PFSK-1 (cell line): ENCODE results near the gene ICA1.

Source experiments
- FOXP2 ChIP-seq: optimal IDR thresholded peaks from 2 replicates; pipeline ENCODE3; 2011; ENCODE audit warnings: borderline replicate concordance, control low read depth, inconsistent platforms; ENCODE audit not compliant: insufficient read depth; ENCODE audit errors: extremely low read length, extremely low read depth
- POLR2AphosphoS5 ChIP-seq: IDR thresholded peaks from 2 replicates; pipeline ENCODE4 v1.6.1; 2012; ENCODE audit warnings: low read depth, mild to moderate bottlenecking, control low read depth, low read length, moderate library complexity
- SIN3A ChIP-seq: IDR thresholded peaks from 2 replicates; pipeline ENCODE4 v1.6.1; 2012; ENCODE audit warnings: mild to moderate bottlenecking, low read length, moderate library complexity, borderline replicate concordance; ENCODE audit not compliant: insufficient read depth
- TAF1 ChIP-seq: IDR thresholded peaks from 2 replicates; pipeline ENCODE4 v1.6.1; 2012; ENCODE audit warnings: low read length, control low read depth, borderline replicate concordance; ENCODE audit not compliant: insufficient read depth
- TF ChIP-seq, protein P1 (sequence below), 2 experiments: IDR thresholded peaks; 2 replicates each; pipeline versions ENCODE4 v1.6.1 to v1.8.0; 2011 to 2012; ENCODE audit warnings: low read depth in 2 of 2, low read length in 2 of 2, control low read depth in 1 of 2, inconsistent platforms in 1 of 2, mild to moderate bottlenecking in 1 of 2, moderate library complexity in 1 of 2; ENCODE audit not compliant: insufficient read depth in 1 of 2

ICA1 gene

GRCh38 chr7:8215648-8216333, 46.2 kb downstream of the ICA1 start:
- TF ChIP-seq, protein P1, sequence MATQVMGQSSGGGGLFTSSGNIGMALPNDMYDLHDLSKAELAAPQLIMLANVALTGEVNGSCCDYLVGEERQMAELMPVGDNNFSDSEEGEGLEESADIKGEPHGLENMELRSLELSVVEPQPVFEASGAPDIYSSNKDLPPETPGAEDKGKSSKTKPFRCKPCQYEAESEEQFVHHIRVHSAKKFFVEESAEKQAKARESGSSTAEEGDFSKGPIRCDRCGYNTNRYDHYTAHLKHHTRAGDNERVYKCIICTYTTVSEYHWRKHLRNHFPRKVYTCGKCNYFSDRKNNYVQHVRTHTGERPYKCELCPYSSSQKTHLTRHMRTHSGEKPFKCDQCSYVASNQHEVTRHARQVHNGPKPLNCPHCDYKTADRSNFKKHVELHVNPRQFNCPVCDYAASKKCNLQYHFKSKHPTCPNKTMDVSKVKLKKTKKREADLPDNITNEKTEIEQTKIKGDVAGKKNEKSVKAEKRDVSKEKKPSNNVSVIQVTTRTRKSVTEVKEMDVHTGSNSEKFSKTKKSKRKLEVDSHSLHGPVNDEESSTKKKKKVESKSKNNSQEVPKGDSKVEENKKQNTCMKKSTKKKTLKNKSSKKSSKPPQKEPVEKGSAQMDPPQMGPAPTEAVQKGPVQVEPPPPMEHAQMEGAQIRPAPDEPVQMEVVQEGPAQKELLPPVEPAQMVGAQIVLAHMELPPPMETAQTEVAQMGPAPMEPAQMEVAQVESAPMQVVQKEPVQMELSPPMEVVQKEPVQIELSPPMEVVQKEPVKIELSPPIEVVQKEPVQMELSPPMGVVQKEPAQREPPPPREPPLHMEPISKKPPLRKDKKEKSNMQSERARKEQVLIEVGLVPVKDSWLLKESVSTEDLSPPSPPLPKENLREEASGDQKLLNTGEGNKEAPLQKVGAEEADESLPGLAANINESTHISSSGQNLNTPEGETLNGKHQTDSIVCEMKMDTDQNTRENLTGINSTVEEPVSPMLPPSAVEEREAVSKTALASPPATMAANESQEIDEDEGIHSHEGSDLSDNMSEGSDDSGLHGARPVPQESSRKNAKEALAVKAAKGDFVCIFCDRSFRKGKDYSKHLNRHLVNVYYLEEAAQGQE (IDR thresholded peaks at IDR 0.05; ENCODE audit: insufficient read depth in 1 of 2, low read depth in 2 of 2, low read length in 2 of 2), result no peak
- no peak for TF ChIP-seq FOXP2
- no peak for TF ChIP-seq TAF1
- no peak for TF ChIP-seq POLR2AphosphoS5
- no peak for TF ChIP-seq SIN3A

GRCh38 chr7:8214244-8214824, 47.6 kb downstream of the ICA1 start:
- TF ChIP-seq, protein P1 (IDR thresholded peaks at IDR 0.05; ENCODE audit: insufficient read depth in 1 of 2, low read depth in 2 of 2, low read length in 2 of 2), result no peak
- no peak for TF ChIP-seq FOXP2
- no peak for TF ChIP-seq TAF1
- TF ChIP-seq POLR2AphosphoS5, result no peak
- TF ChIP-seq SIN3A, result no peak

DNA sequence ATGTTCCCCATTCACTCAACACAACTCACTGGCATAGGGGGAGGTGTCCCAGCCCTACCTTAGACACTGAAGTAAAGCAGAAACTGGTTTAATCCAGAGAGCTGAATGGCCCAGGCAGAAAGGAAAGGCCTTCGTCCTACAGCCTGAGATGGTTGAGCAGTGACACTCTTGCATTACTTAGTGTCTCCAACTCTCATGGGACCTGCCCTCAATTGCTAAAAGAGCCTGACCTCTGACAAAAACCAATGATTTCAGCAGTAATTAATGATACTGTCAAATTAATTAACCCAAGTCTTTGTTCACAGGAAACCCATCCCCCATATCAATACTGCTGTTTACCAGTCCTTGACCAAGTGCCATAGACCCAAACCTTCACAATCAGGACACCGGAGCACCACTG, 48.6 kb downstream of the ICA1 start:
- TF ChIP-seq, protein P1 (IDR thresholded peaks at IDR 0.05; ENCODE audit: insufficient read depth in 1 of 2, low read depth in 2 of 2, low read length in 2 of 2), result no peak
- TF ChIP-seq SIN3A (no peak), FOXP2 (no peak), TAF1 (no peak), POLR2AphosphoS5 (no peak)

- TF ChIP-seq, protein P1 (IDR thresholded peaks at IDR 0.05; ENCODE audit: insufficient read depth in 1 of 2, low read depth in 2 of 2, low read length in 2 of 2), result no peak
- no peak for TF ChIP-seq SIN3A
- no peak for TF ChIP-seq FOXP2
Observed at GRCh38 chr7:8212638-8213037, 49.3 kb downstream of the ICA1 start.

GRCh38 chr7:8211725-8212096, 50.3 kb downstream of the ICA1 start:
- TF ChIP-seq SIN3A, result no peak
- no peak for TF ChIP-seq TAF1
- TF ChIP-seq, protein P1 (IDR thresholded peaks at IDR 0.05; ENCODE audit: insufficient read depth in 1 of 2, low read depth in 2 of 2, low read length in 2 of 2), result no peak
- no peak for TF ChIP-seq FOXP2
- TF ChIP-seq POLR2AphosphoS5, result no peak
